ENCODE data around the gene RTP4.

DNA sequence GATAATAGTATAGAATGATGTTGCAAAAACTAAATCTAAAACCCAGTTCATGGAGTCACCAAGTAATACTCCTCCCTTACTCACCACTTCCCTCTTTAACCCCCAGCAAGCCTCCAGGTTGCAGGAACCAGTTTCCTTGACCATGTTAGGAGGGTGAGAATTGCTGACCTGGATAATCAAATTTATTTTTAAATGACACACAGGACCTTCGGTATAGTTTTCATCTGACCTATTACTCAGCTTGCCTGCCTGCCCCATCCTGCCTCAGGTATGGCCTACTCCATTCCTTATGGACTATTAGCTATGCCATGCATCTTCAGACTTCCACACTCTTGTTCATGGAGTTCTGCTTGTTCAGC, 883 bp downstream of the RTP4 start:
- TF ChIP-seq, protein P1, sequence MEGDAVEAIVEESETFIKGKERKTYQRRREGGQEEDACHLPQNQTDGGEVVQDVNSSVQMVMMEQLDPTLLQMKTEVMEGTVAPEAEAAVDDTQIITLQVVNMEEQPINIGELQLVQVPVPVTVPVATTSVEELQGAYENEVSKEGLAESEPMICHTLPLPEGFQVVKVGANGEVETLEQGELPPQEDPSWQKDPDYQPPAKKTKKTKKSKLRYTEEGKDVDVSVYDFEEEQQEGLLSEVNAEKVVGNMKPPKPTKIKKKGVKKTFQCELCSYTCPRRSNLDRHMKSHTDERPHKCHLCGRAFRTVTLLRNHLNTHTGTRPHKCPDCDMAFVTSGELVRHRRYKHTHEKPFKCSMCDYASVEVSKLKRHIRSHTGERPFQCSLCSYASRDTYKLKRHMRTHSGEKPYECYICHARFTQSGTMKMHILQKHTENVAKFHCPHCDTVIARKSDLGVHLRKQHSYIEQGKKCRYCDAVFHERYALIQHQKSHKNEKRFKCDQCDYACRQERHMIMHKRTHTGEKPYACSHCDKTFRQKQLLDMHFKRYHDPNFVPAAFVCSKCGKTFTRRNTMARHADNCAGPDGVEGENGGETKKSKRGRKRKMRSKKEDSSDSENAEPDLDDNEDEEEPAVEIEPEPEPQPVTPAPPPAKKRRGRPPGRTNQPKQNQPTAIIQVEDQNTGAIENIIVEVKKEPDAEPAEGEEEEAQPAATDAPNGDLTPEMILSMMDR (conservative IDR thresholded peaks at IDR 0.05 in 1 of 2, IDR thresholded peaks at IDR 0.05 in 1 of 2; ENCODE audit: extremely low read depth in 1 of 2, insufficient read depth in 1 of 2, low read depth in 1 of 2, low read length in 2 of 2) = no peak
- TF ChIP-seq EZH2 (IDR thresholded peaks at IDR 0.05; ENCODE audit: borderline replicate concordance, low read length) = no peak

Data from mammary epithelial cell (primary cell).